SK-N-SH treated with all-trans-retinoic acid at 6 μM for 48 hours (cell line): ENCODE data around the gene ZFAND3.

Source experiments
- ATAC-seq: fragments of 200-7000 bp; cut with Tn5 transposase; 3 replicates; pipeline ENCODE4 v1.9.1; 2020; ENCODE audit warnings: mild to moderate bottlenecking, moderate library complexity
- ARNTL ChIP-seq: fragments of 450-650 bp; formaldehyde crosslinking; IDR thresholded peaks from 2 replicates; pipeline ENCODE4 v1.5.0; 2020; ENCODE audit warnings: low read depth, mild to moderate bottlenecking, moderate library complexity, borderline replicate concordance
- BACH2 ChIP-seq: fragments of 250-450 bp; sonication (Bioruptor Pico); IDR thresholded peaks from 2 replicates; pipeline ENCODE4 v1.9.0; 2021; ENCODE audit warnings: mild to moderate bottlenecking, borderline replicate concordance
- CREB5 ChIP-seq: fragments of 250-450 bp; sonication (Bioruptor Pico); IDR thresholded peaks from 2 replicates; pipeline ENCODE4 v1.5.1; 2020; ENCODE audit warnings: low read depth, mild to moderate bottlenecking, moderate library complexity
- CSDC2 ChIP-seq: fragments of 250-450 bp; sonication (Bioruptor Pico); IDR thresholded peaks from 2 replicates; pipeline ENCODE4 v1.5.0; 2020; ENCODE audit warnings: mild to moderate bottlenecking, moderate library complexity
- ESRRG ChIP-seq: fragments of 250-450 bp; sonication (Bioruptor Pico); IDR thresholded peaks from 2 replicates; pipeline ENCODE4 v1.6.1; 2021; ENCODE audit warnings: mild to moderate bottlenecking
- GLIS3 ChIP-seq: fragments of 250-450 bp; sonication (Bioruptor Pico); IDR thresholded peaks from 2 replicates; pipeline ENCODE4 v1.5.0; 2020; ENCODE audit warnings: mild to moderate bottlenecking, moderate library complexity
- ISL1 ChIP-seq: fragments of 250-450 bp; sonication (Bioruptor Pico); IDR thresholded peaks from 2 replicates; pipeline ENCODE4 v2.1.2; 2022; ENCODE audit warnings: mild to moderate bottlenecking, moderate library complexity
- OSR1 ChIP-seq: fragments of 250-450 bp; sonication (Bioruptor Pico); IDR thresholded peaks from 2 replicates; pipeline ENCODE4 v1.8.0; 2022; ENCODE audit warnings: moderate library complexity, mild to moderate bottlenecking, inconsistent platforms
- PATZ1 ChIP-seq: fragments of 250-450 bp; sonication (Bioruptor Pico); IDR thresholded peaks from 2 replicates; pipeline ENCODE4 v1.8.0; 2020; ENCODE audit warnings: mild to moderate bottlenecking, moderate library complexity, borderline replicate concordance
- PPARA ChIP-seq: fragments of 250-450 bp; sonication (Bioruptor Pico); IDR thresholded peaks from 2 replicates; pipeline ENCODE4 v1.5.0; 2020; ENCODE audit warnings: mild to moderate bottlenecking, borderline replicate concordance
- RARB ChIP-seq: fragments of 250-450 bp; sonication (Bioruptor Pico); IDR thresholded peaks from 2 replicates; pipeline ENCODE4 v1.8.0; 2021; ENCODE audit warnings: mild to moderate bottlenecking, moderate library complexity
- SNAI2 ChIP-seq: fragments of 250-450 bp; sonication (Bioruptor Pico); IDR thresholded peaks from 2 replicates; pipeline ENCODE4 v1.5.0; 2020; ENCODE audit warnings: mild to moderate bottlenecking, moderate library complexity
- TCF4 ChIP-seq: fragments of 250-450 bp; sonication (Bioruptor Pico); IDR thresholded peaks from 2 replicates; pipeline ENCODE4 v1.8.0; 2021; ENCODE audit warnings: mild to moderate bottlenecking, moderate library complexity, borderline replicate concordance
- TOX ChIP-seq: fragments of 250-450 bp; sonication (Bioruptor Pico); IDR thresholded peaks from 2 replicates; pipeline ENCODE4 v1.8.0; 2021; ENCODE audit warnings: mild to moderate bottlenecking, moderate library complexity, borderline replicate concordance
- TSHZ2 ChIP-seq: fragments of 250-450 bp; sonication (Bioruptor Pico); IDR thresholded peaks from 2 replicates; pipeline ENCODE4 v1.5.0; 2020; ENCODE audit warnings: mild to moderate bottlenecking, moderate library complexity
- ZC3H10 ChIP-seq: fragments of 250-450 bp; sonication (Bioruptor Pico); IDR thresholded peaks from 2 replicates; pipeline ENCODE4 v1.5.1; 2021; ENCODE audit warnings: mild to moderate bottlenecking, moderate library complexity
- ZFP3 ChIP-seq: fragments of 250-450 bp; sonication (Bioruptor Pico); IDR thresholded peaks from 2 replicates; pipeline ENCODE4 v1.5.0; 2020; ENCODE audit warnings: mild to moderate bottlenecking, moderate library complexity
- ZFP30 ChIP-seq: fragments of 450-650 bp; formaldehyde crosslinking; IDR thresholded peaks from 2 replicates; pipeline ENCODE4 v1.5.0; 2022; ENCODE audit warnings: mild to moderate bottlenecking, moderate library complexity
- ZNF565 ChIP-seq: fragments of 450-650 bp; formaldehyde crosslinking; conservative IDR thresholded peaks from 2 replicates; pipeline ENCODE4 v1.5.0; 2020; ENCODE audit warnings: low read depth, mild to moderate bottlenecking, moderate library complexity
- ZNF70 ChIP-seq: fragments of 450-650 bp; formaldehyde crosslinking; IDR thresholded peaks from 2 replicates; pipeline ENCODE4 v1.5.0; 2020; ENCODE audit warnings: mild to moderate bottlenecking, moderate library complexity
- TF ChIP-seq, protein P1 (sequence below): fragments of 250-450 bp; sonication (Bioruptor Pico); IDR thresholded peaks from 2 replicates; pipeline ENCODE4 v1.8.0; 2021; ENCODE audit warnings: low read depth, mild to moderate bottlenecking, moderate library complexity, borderline replicate concordance
- TF ChIP-seq, protein P2 (sequence below): fragments of 250-450 bp; sonication (Bioruptor Pico); IDR thresholded peaks from 2 replicates; pipeline ENCODE4 v1.5.1; 2021; ENCODE audit warnings: mild to moderate bottlenecking, moderate library complexity

Gene ZFAND3

GRCh38 chr6:38115626-38116008 is 296.1 kb downstream of the ZFAND3 start:
- TF ChIP-seq ISL1 (CRISPR knock-in tag) (no peak), OSR1 (CRISPR knock-in tag) (no peak), SNAI2 (CRISPR knock-in tag) (no peak), TSHZ2 (CRISPR knock-in tag) (no peak), ZFP3 (CRISPR knock-in tag) (no peak)
- TF ChIP-seq, protein P1, sequence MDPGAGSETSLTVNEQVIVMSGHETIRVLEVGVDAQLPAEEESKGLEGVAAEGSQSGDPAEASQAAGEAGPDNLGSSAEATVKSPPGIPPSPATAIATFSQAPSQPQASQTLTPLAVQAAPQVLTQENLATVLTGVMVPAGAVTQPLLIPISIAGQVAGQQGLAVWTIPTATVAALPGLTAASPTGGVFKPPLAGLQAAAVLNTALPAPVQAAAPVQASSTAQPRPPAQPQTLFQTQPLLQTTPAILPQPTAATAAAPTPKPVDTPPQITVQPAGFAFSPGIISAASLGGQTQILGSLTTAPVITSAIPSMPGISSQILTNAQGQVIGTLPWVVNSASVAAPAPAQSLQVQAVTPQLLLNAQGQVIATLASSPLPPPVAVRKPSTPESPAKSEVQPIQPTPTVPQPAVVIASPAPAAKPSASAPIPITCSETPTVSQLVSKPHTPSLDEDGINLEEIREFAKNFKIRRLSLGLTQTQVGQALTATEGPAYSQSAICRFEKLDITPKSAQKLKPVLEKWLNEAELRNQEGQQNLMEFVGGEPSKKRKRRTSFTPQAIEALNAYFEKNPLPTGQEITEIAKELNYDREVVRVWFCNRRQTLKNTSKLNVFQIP: no peak
- ATAC-seq: no peak

- TF ChIP-seq PATZ1 (no peak), TCF4 (CRISPR knock-in tag) (no peak), ARNTL (CRISPR knock-in tag) (no peak)
- ATAC-seq: no peak
Observed at GRCh38 chr6:38116248-38116647, 296.7 kb downstream of the ZFAND3 start.

DNA sequence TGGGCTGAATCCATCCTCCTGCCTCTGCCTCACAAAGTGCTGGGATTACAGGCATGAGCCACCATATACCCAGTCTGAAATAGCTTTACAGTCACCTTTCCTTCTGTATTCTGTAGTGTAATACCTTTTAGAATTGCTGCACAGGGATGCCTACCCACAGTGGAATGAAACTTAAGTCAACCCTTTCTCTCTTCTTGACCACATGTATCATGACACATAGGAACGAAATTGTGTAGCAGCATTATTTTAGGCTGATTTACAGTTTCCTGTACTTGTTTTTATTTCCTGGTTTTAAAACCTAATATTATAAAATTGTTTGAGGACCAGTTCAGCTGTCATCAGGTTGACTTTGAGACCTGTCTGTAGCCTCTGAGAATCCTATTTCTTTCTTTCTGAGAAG is 297.8 kb downstream of the ZFAND3 start:
- TF ChIP-seq ISL1 (CRISPR knock-in tag) (no peak), BACH2 (CRISPR knock-in tag) (no peak), ZC3H10 (no peak), TOX (CRISPR knock-in tag) (no peak), TSHZ2 (CRISPR knock-in tag) (no peak), PPARA (CRISPR knock-in tag) (no peak)
- TF ChIP-seq, all 23 proteins: peak for 0
- peak; percentile 44; the same call in 2 of the 3 replicates for ATAC-seq

GRCh38 chr6:38118791-38119365 is 299.4 kb downstream of the ZFAND3 start:
- TF ChIP-seq, protein P2, sequence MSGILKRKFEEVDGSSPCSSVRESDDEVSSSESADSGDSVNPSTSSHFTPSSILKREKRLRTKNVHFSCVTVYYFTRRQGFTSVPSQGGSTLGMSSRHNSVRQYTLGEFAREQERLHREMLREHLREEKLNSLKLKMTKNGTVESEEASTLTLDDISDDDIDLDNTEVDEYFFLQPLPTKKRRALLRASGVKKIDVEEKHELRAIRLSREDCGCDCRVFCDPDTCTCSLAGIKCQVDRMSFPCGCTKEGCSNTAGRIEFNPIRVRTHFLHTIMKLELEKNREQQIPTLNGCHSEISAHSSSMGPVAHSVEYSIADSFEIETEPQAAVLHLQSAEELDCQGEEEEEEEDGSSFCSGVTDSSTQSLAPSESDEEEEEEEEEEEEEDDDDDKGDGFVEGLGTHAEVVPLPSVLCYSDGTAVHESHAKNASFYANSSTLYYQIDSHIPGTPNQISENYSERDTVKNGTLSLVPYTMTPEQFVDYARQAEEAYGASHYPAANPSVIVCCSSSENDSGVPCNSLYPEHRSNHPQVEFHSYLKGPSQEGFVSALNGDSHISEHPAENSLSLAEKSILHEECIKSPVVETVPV (CRISPR knock-in tag): no peak
- TF ChIP-seq OSR1 (CRISPR knock-in tag) (no peak), BACH2 (CRISPR knock-in tag) (no peak), GLIS3 (CRISPR knock-in tag) (no peak), CREB5 (CRISPR knock-in tag) (no peak), ESRRG (CRISPR knock-in tag) (no peak), PATZ1 (no peak), RARB (CRISPR knock-in tag) (no peak), ZFP30 (no peak), PPARA (CRISPR knock-in tag) (no peak), ZNF70 (CRISPR knock-in tag) (no peak), ISL1 (CRISPR knock-in tag) (no peak), ZNF565 (CRISPR knock-in tag) (no peak), CSDC2 (CRISPR knock-in tag) (no peak)
- no peak for ATAC-seq
